CD14-positive monocyte (primary cell): ENCODE results near the gene BTBD6. TPM values are rescaled to one million over a fixed set of nuclear protein-coding genes. Genes with fewer than 3 reads are reported as not detected.
"Not testable (repeated sequence)": the region's sequence is repeated elsewhere in the genome, so short reads cannot be mapped to it uniquely, and the experiment has no call there.

Source experiments
- DNase-seq, 3 donors: peaks; one replicate each; pipeline ENCODE4 v3.0.0-alpha.2; 2011 to 2022
- H2AFZ ChIP-seq: 2 replicates; pipeline ENCODE4 v1.6.0; 2012; ENCODE audit warnings: mild to moderate bottlenecking, low read depth, low read length, inconsistent platforms; ENCODE audit not compliant: insufficient read depth, poor library complexity, severe bottlenecking
- H3K27ac ChIP-seq, 2 donors: 1 replicate in 1 of 2; 2 replicates in 1 of 2; pipeline ENCODE4 v1.5.1; 2012 to 2013; ENCODE audit warnings: low read length in 2 of 2, control low read depth in 1 of 2, inconsistent platforms in 1 of 2, low read depth in 1 of 2, mild to moderate bottlenecking in 1 of 2
- H3K27me3 ChIP-seq, 2 donors: one replicate each; pipeline versions ENCODE4 v1.6.0 to v1.6.1; 2011 to 2013; ENCODE audit warnings: low read length in 2 of 2; ENCODE audit not compliant: control insufficient read depth in 2 of 2, insufficient read depth in 2 of 2
- H3K36me3 ChIP-seq, 2 donors: replicated peaks in 1 of 2; 1 replicate in 1 of 2; 2 replicates in 1 of 2; pipeline versions ENCODE4 v1.5.1 to v1.6.1; 2012 to 2013; ENCODE audit warnings: low read length in 2 of 2, control low read depth in 1 of 2, inconsistent platforms in 1 of 2, mild to moderate bottlenecking in 1 of 2; ENCODE audit not compliant: insufficient read depth in 2 of 2, control insufficient read depth in 1 of 2
- H3K4me1 ChIP-seq, 2 donors: 1 replicate in 1 of 2; 2 replicates in 1 of 2; pipeline versions ENCODE4 v1.5.1 to v1.6.1; 2012 to 2013; ENCODE audit warnings: low read length in 2 of 2, control low read depth in 1 of 2, inconsistent platforms in 1 of 2, mild to moderate bottlenecking in 1 of 2, moderate library complexity in 1 of 2; ENCODE audit not compliant: insufficient read depth in 2 of 2, control insufficient read depth in 1 of 2
- H3K4me2 ChIP-seq: replicated peaks from 2 replicates; pipeline ENCODE3; 2012; ENCODE audit warnings: low read length, moderate library complexity, mild to moderate bottlenecking; ENCODE audit not compliant: poor library complexity, severe bottlenecking; ENCODE audit errors: extremely low read depth
- H3K4me3 ChIP-seq, 3 experiments: fragments of 200-600 bp in 1 of 3; sonication (generic) in 1 of 3; replicated peaks in 1 of 3; 1 replicate in 2 of 3; 2 replicates in 1 of 3; pipeline ENCODE4 v1.5.1; 2011 to 2013; ENCODE audit warnings: low read length in 3 of 3, mild to moderate bottlenecking in 3 of 3, control low read depth in 2 of 3, low read depth in 2 of 3, inconsistent platforms in 1 of 3, moderate library complexity in 1 of 3
- H3K79me2 ChIP-seq: 2 replicates; pipeline ENCODE4 v1.6.0; 2012; ENCODE audit warnings: mild to moderate bottlenecking, control low read depth, inconsistent platforms, low read length, moderate library complexity; ENCODE audit not compliant: insufficient read depth
- H3K9ac ChIP-seq: 2 replicates; pipeline ENCODE4 v1.6.0; 2017; ENCODE audit warnings: low read length, mild to moderate bottlenecking; ENCODE audit not compliant: insufficient read depth, poor library complexity, severe bottlenecking
- H3K9me3 ChIP-seq, 2 donors: replicated peaks in 1 of 2; 1 replicate in 1 of 2; 2 replicates in 1 of 2; pipeline versions ENCODE4 v1.5.1 to v1.6.1; 2012 to 2013; ENCODE audit warnings: low read length in 2 of 2, control low read depth in 1 of 2; ENCODE audit not compliant: control insufficient read depth in 1 of 2, insufficient read depth in 1 of 2
- H4K20me1 ChIP-seq: 2 replicates; pipeline ENCODE4 v1.6.0; 2012; ENCODE audit warnings: mild to moderate bottlenecking, low read length, control low read depth, moderate library complexity; ENCODE audit not compliant: insufficient read depth
- H3K27ac Mint-ChIP-seq, 7 donors: one replicate each; pipeline ENCODE4 v1.8.0; 2020; ENCODE audit warnings: mild to moderate bottlenecking in 7 of 7, mixed read lengths in 7 of 7, moderate library complexity in 6 of 7, inconsistent platforms in 2 of 7
- H3K27me3 Mint-ChIP-seq, 3 donors: one replicate each; pipeline ENCODE4 v1.8.0; 2021 to 2022; ENCODE audit warnings: low read depth in 3 of 3, mild to moderate bottlenecking in 3 of 3, mixed read lengths in 3 of 3, moderate library complexity in 3 of 3, inconsistent platforms in 1 of 3
- H3K36me3 Mint-ChIP-seq, 2 donors: one replicate each; pipeline ENCODE4 v1.8.0; 2020; ENCODE audit warnings: mixed read lengths in 2 of 2, inconsistent platforms in 1 of 2, mild to moderate bottlenecking in 1 of 2
- H3K4me1 Mint-ChIP-seq: one replicate; pipeline ENCODE4 v1.8.0; 2020; ENCODE audit warnings: mild to moderate bottlenecking, mixed read lengths
- H3K4me3 Mint-ChIP-seq, 2 donors: one replicate each; pipeline ENCODE4 v1.8.0; 2020; ENCODE audit warnings: mild to moderate bottlenecking in 2 of 2, mixed read lengths in 2 of 2, moderate library complexity in 1 of 2
- H3K9me3 Mint-ChIP-seq, 7 donors: one replicate each; pipeline ENCODE4 v1.8.0; 2020 to 2022; ENCODE audit warnings: mixed read lengths in 7 of 7, mild to moderate bottlenecking in 6 of 7, moderate library complexity in 6 of 7, inconsistent platforms in 2 of 7
- WGBS: methylation state at CpG from one replicate; pipeline ENCODE4 v1.1.5; 2013; ENCODE audit warnings: missing lambda C conversion rate; ENCODE audit not compliant: insufficient coverage; 5-methylcytosine and 5-hydroxymethylcytosine counted together
- intact Hi-C, 2 donors: fragments of 100-400 bp; cut with micrococcal nuclease; formaldehyde crosslinking; loops; one replicate each; pipeline versions ENCODE4 v1.15.0 to v1.15.1; 2023
- polyA plus RNA-seq, 3 donors: library from polyadenylated mRNA; depleted of rRNA in 1 of 3; unstranded in 2 of 3; stranded (reverse) in 1 of 3; fragments of 300-500 nt in 2 of 3; fragments of >200 nt in 1 of 3; fragmentation: Illumina TruSeq in 2 of 3; gene quantifications; 1 replicate in 2 of 3; 2 replicates in 1 of 3; pipeline ENCODE4 v1.2.3, GENCODE V29; 2012 to 2021
- TF ChIP-seq, protein P1 (sequence below): fragments of 200-600 bp; IDR thresholded peaks from one replicate; pipeline ENCODE4 v1.8.0; 2022; ENCODE audit warnings: antibody characterized with exemption, mild to moderate bottlenecking

BTBD6 gene
- polyA plus RNA-seq, 3 donors = 1.3 to 24.4 (median 6.3) TPM

DNA sequence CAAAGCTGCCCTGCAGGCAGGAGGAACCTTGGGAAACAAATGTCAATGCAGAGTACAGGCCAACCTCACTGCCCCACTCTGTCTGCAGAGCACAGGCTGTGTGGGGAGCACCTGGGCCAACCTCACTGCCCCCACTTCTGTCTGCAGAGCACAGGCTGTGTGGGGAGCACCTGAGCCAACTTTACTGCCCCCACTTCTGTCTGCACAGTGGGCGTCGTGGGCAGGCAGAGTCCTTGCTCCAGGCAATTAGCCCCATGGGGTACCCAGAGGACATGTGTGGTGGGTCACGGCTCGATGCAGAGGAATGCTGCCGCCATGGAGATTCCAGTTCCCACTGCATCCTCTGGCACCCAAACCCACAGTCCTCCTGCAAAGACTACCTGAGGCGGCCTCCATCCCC, 26.3 kb downstream of the BTBD6 start:
- H3K27ac ChIP-seq = no peak overlapping the region
- intact Hi-C loops = no loop called here
- Mint-ChIP-seq H3K36me3 (peaks cover 8 to 25% of the 10 kb centered on the region in 2 donors), H3K27me3 (no peaks in the 10 kb centered on the region), H3K4me1 (no peaks in the 10 kb centered on the region), H3K27ac (no peak overlapping the region), H3K4me3 (no peak overlapping the region), H3K9me3 (no peaks in the 10 kb centered on the region)
- TF ChIP-seq, protein P1, sequence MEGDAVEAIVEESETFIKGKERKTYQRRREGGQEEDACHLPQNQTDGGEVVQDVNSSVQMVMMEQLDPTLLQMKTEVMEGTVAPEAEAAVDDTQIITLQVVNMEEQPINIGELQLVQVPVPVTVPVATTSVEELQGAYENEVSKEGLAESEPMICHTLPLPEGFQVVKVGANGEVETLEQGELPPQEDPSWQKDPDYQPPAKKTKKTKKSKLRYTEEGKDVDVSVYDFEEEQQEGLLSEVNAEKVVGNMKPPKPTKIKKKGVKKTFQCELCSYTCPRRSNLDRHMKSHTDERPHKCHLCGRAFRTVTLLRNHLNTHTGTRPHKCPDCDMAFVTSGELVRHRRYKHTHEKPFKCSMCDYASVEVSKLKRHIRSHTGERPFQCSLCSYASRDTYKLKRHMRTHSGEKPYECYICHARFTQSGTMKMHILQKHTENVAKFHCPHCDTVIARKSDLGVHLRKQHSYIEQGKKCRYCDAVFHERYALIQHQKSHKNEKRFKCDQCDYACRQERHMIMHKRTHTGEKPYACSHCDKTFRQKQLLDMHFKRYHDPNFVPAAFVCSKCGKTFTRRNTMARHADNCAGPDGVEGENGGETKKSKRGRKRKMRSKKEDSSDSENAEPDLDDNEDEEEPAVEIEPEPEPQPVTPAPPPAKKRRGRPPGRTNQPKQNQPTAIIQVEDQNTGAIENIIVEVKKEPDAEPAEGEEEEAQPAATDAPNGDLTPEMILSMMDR = no peak
- no peak overlapping the region for H3K4me3 ChIP-seq
- H3K9ac ChIP-seq = no peak overlapping the region
- DNase-seq = no peak
- H3K27me3 ChIP-seq = no peaks in the 10 kb centered on the region
- H3K4me2 ChIP-seq = no peak overlapping the region
- no peaks in the 10 kb centered on the region for H3K9me3 ChIP-seq
- H3K4me1 ChIP-seq = no peaks in the 10 kb centered on the region
- no peak overlapping the region for H2AFZ ChIP-seq
- WGBS = 96% methylated on average over 3 of the region's 6 CpGs
- H3K36me3 ChIP-seq = peaks cover 4 to 9% of the 10 kb centered on the region in 2 donors
- H4K20me1 ChIP-seq = peaks cover 48% of the 10 kb centered on the region
- H3K79me2 ChIP-seq = peaks cover 21% of the 10 kb centered on the region

DNA sequence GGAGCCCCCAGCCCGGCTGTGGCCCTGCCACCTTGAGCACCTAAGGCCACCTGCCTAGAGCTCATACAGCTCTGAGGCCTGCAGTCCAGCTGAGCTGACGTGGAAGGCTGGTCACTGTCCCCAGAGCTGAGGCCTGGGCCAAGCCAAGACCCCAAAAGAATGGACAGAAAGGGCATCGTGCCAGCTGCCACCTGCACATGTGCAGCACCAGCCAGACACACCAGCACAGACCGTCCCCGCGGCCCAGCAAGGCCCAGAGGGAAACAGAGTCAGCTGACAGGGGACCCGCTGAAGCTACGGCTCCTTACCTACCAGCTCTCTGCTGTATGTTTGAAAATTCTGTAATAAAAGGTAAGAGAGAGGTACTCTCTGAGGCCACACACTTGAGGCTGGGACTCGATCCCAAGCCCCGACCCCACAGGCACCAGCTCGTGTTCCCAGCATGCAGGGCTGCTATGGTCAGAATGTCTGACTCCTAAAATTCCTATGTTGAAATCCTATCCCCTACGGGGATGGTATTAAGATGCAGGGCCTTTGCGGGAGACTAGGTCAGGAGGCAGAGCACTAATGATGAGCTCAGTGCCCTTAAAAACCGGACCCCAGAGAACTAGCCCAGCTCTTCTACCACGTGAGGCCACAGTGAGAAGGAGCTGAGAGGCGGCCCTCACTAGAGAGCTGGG, 27.1 kb downstream of the BTBD6 start:
- peaks cover 29% of the 10 kb centered on the region for H3K79me2 ChIP-seq
- no peaks in the 10 kb centered on the region for H3K4me1 ChIP-seq
- no peaks in the 10 kb centered on the region for H3K4me1 Mint-ChIP-seq
- H3K9me3 ChIP-seq = no peaks in the 10 kb centered on the region
- H3K27ac Mint-ChIP-seq = no peak overlapping the region
- no peak for DNase-seq
- peaks cover 10 to 25% of the 10 kb centered on the region in 2 donors for H3K36me3 Mint-ChIP-seq
- no peaks in the 10 kb centered on the region for H3K27me3 Mint-ChIP-seq
- no peaks in the 10 kb centered on the region for H3K27me3 ChIP-seq
- H4K20me1 ChIP-seq = peaks cover 54% of the 10 kb centered on the region
- intact Hi-C loops = no loop called here
- H3K4me3 Mint-ChIP-seq = no peak overlapping the region
- H2AFZ ChIP-seq = no peak overlapping the region
- H3K9me3 Mint-ChIP-seq = no peaks in the 10 kb centered on the region
- H3K9ac ChIP-seq = no peak overlapping the region
- 100% methylated on average over 8 of the region's 16 CpGs for WGBS
- H3K36me3 ChIP-seq = peaks cover 4 to 11% of the 10 kb centered on the region in 2 donors
- H3K4me2 ChIP-seq = no peak overlapping the region
- H3K27ac ChIP-seq = no peak overlapping the region
- TF ChIP-seq, protein P1 = no peak
- H3K4me3 ChIP-seq = no peak overlapping the region

DNA sequence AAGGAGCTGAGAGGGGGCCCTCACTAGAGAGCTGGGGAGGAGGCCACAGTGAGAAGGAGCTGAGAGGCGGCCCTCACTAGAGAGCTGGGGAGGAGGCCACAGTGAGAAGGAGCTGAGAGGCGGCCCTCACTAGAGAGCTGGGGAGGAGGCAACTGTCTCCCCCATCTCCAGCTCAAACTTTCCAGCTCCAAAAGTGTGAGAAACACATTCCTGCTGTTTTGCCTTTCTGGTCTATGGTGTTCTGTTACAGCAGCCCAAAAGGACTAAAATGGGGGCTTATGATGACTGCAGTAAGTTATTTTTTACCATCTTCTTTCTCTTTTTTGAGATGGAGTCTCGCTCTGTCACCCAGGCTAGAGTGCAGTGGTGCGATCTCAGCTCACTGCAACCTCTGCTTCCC, 29.1 kb downstream of the BTBD6 start:
- 100% methylated on average over 2 of the region's 4 CpGs for WGBS
- H3K4me1 Mint-ChIP-seq, H3K9ac ChIP-seq, H3K27me3 ChIP-seq, H3K9me3 Mint-ChIP-seq, H3K4me2 ChIP-seq, H3K27ac ChIP-seq, H3K27me3 Mint-ChIP-seq, H2AFZ ChIP-seq, H3K4me1 ChIP-seq, intact Hi-C loops, DNase-seq, H3K9me3 ChIP-seq, H3K27ac Mint-ChIP-seq, H3K4me3 ChIP-seq, H3K4me3 Mint-ChIP-seq: not testable (repeated sequence)
- H3K79me2 ChIP-seq = peaks cover 41% of the 10 kb centered on the region
- H4K20me1 ChIP-seq = peaks cover 67% of the 10 kb centered on the region
- peaks cover 12 to 30% of the 10 kb centered on the region in 2 donors for H3K36me3 Mint-ChIP-seq
- peaks cover 7 to 11% of the 10 kb centered on the region in 2 donors for H3K36me3 ChIP-seq
